A673 (cell line): ENCODE measurements around the gene C3orf22. TPM values are rescaled to one million over a fixed set of nuclear protein-coding genes. Genes with fewer than 3 reads are reported as not detected.

Experiments used
- BruUV-seq: library from RNA; stranded (reverse); fragments of 400-500 nt; replicated peaks from 2 replicates; lab custom pipeline; 2021; lab: Mats Ljungman, UMichigan
- CTCF ChIA-PET: fragments of 300-600 bp; sonication (Branson Sonifier 250); formaldehyde crosslinking; loops from one replicate; lab custom pipeline; 2022; ENCODE audit warnings: antibody characterized with exemption; lab: Charles Lee
- POLR2A ChIA-PET: fragments of 300-600 bp; sonication (Branson Sonifier 250); formaldehyde crosslinking; loops from one replicate; lab custom pipeline; 2022; ENCODE audit warnings: antibody characterized with exemption; ENCODE audit not compliant: low non-redundant PET; lab: Charles Lee
- DNase-seq: peaks from one replicate; pipeline ENCODE4 v3.0.0-alpha.2; 2015; ENCODE audit warnings: low spot score
- H3K27ac ChIP-seq: fragments of 200-600 bp; sonication (generic); 2 replicates; pipeline ENCODE4 v1.5.1; 2016; ENCODE audit warnings: mixed run types, low read depth, mild to moderate bottlenecking, mixed read lengths, antibody characterized with exemption, low read length; ENCODE audit not compliant: poor library complexity, severe bottlenecking
- H3K27me3 ChIP-seq: fragments of 200-600 bp; sonication (generic); replicated peaks from 2 replicates; pipeline ENCODE4 v1.6.1; 2017; ENCODE audit warnings: mixed run types, low read depth, mild to moderate bottlenecking, mixed read lengths, antibody characterized with exemption, low read length; ENCODE audit not compliant: insufficient read depth, poor library complexity
- H3K36me3 ChIP-seq: fragments of 200-600 bp; sonication (generic); 2 replicates; pipeline ENCODE4 v1.6.1; 2016; ENCODE audit warnings: mixed run types, mild to moderate bottlenecking, mixed read lengths, antibody characterized with exemption, low read length; ENCODE audit not compliant: insufficient read depth, poor library complexity, severe bottlenecking
- H3K4me1 ChIP-seq: fragments of 200-600 bp; sonication (generic); 2 replicates; pipeline ENCODE4 v1.6.1; 2017; ENCODE audit warnings: mixed run types, mild to moderate bottlenecking, mixed read lengths, antibody characterized with exemption, low read length; ENCODE audit not compliant: insufficient read depth, poor library complexity, severe bottlenecking
- H3K4me3 ChIP-seq: fragments of 200-600 bp; sonication (generic); 2 replicates; pipeline ENCODE4 v1.5.1; 2016; ENCODE audit warnings: low read depth, mixed run types, mild to moderate bottlenecking, mixed read lengths, low read length; ENCODE audit not compliant: poor library complexity, severe bottlenecking
- H3K9me3 ChIP-seq: fragments of 200-600 bp; sonication (generic); 2 replicates; pipeline ENCODE4 v1.6.1; 2016; ENCODE audit warnings: mixed run types, low read depth, mild to moderate bottlenecking, mixed read lengths, antibody characterized with exemption, low read length; ENCODE audit not compliant: poor library complexity, severe bottlenecking
- EZH2 ChIP-seq: fragments of 200-600 bp; sonication (generic); IDR thresholded peaks from 2 replicates; pipeline ENCODE4 v1.6.1; 2017; ENCODE audit warnings: borderline replicate concordance, low read depth, mild to moderate bottlenecking, mixed read lengths, antibody characterized with exemption, low read length; ENCODE audit not compliant: poor library complexity, severe bottlenecking
- intact Hi-C: fragments of 100-400 bp; cut with micrococcal nuclease; formaldehyde crosslinking; loops from one replicate; pipeline ENCODE4 v1.10.0; 2022; ENCODE audit not compliant: unreplicated experiment
- total RNA-seq: library from RNA; stranded (reverse); gene quantifications from 2 replicates; pipeline ENCODE4 v1.2.3, GENCODE V29; 2021
- TF ChIP-seq, protein P1 (sequence below): fragments of 300-800, 200-600 bp; sonication (generic); conservative IDR thresholded peaks from 2 replicates; pipeline ENCODE4 v1.5.1; 2017; ENCODE audit warnings: low read depth, mild to moderate bottlenecking, antibody characterized with exemption, low read length, moderate library complexity, mixed read lengths

C3orf22 gene
- total RNA-seq, 1 experiment from 2014 or later = not detected

DNA sequence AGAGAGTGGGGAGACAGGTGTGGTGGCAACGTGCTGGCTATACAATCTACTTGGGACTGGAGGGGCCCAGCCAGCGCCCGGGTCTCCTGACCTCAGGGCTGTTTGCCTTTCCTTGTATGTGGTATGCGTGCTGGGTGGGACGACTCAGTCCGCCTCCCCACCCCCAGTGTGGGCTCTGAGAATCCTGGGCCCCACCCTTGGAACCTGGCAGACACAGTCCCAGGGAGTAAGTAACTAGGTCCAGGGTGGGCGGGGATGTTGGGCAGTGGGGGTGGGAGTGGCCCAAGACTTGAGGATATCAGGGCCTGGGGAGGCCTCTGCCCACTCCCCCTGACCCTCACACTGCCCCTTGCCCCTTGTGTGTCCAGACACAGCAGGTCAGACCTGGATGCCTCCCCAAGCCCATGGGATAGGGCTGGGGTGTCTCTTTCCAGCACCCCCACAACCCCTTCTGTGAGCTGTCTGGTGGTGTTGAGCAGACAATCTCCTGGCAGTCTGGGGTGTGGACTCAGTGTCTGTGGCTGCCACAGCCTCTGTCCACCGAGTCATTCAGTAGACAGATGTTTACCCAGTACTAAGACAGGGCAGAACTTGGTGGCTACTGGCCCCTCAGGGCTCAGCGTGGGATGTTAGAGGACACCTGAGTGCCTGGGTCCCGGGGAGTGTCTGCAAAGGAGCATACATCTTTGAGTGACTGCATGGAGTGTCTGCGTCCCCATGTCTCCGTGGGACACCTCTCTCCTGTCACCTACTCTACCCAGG is 33.5 kb downstream of the C3orf22 start:
- no TSS peak for BruUV-seq
- no peak for DNase-seq
- Histone ChIP-seq H3K27ac (no peak overlapping the region), H3K4me3 (no peak overlapping the region), H3K27me3 (peaks cover 6% of the 10 kb centered on the region), H3K9me3 (no peaks in the 10 kb centered on the region), H3K4me1 (peaks cover 14% of the 10 kb centered on the region), H3K36me3 (no peaks in the 10 kb centered on the region)
- intact Hi-C loops = loop anchor here (10.0 kb wide), 1 partner anchor 130 kb away; the partner anchor contains the start of gene TXNRD3
- TF ChIP-seq, protein P1, sequence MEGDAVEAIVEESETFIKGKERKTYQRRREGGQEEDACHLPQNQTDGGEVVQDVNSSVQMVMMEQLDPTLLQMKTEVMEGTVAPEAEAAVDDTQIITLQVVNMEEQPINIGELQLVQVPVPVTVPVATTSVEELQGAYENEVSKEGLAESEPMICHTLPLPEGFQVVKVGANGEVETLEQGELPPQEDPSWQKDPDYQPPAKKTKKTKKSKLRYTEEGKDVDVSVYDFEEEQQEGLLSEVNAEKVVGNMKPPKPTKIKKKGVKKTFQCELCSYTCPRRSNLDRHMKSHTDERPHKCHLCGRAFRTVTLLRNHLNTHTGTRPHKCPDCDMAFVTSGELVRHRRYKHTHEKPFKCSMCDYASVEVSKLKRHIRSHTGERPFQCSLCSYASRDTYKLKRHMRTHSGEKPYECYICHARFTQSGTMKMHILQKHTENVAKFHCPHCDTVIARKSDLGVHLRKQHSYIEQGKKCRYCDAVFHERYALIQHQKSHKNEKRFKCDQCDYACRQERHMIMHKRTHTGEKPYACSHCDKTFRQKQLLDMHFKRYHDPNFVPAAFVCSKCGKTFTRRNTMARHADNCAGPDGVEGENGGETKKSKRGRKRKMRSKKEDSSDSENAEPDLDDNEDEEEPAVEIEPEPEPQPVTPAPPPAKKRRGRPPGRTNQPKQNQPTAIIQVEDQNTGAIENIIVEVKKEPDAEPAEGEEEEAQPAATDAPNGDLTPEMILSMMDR = no peak
- no peak for TF ChIP-seq EZH2
- POLR2A ChIA-PET = no interaction called here
- CTCF ChIA-PET = no interaction called here

DNA sequence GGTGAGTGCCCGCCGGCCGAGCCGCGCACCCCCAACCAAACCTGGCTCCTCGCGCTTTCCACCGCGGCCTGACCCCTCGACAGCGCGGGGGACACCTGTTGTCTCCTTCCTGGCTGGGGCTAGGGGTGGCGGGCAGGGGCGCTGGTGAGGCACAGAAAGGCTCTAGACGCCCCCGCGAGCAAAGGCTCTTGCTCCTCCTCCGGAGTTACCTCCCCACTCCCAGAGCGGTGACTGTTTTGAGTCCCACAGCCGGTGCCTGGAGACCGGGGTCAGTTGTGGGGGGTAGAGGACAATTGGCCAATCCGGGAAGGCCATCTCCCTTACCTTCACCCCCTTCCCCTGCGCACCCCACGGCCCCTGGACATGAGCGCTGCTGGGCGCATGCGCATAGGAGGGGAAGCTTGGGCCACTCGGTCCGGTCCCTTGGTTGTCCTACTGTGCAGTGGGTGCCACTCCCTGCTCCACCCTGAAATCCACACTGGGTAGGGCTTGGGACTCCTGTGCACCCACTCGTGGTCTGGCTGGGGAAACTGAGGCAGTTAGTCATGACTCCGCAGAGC is 34.2 kb downstream of the C3orf22 start:
- no peak overlapping the region for H3K27ac ChIP-seq
- DNase-seq = peak; percentile 48
- H3K36me3 ChIP-seq = no peaks in the 10 kb centered on the region
- peaks cover 6% of the 10 kb centered on the region for H3K27me3 ChIP-seq
- H3K4me1 ChIP-seq = peaks cover 7% of the 10 kb centered on the region
- intact Hi-C loops = loop anchor here (5.0 to 10.0 kb wide), 3 partner anchors 130 to 1023 kb away; partner anchors contain the start of gene TXNRD3
- TF ChIP-seq, protein P1 = peak; percentile 21; the same call in 1 of the 2 replicates
- no peak for TF ChIP-seq EZH2
- BruUV-seq = no TSS peak
- CTCF ChIA-PET = no interaction called here
- peak overlapping the region; percentile 55 for H3K4me3 ChIP-seq
- H3K9me3 ChIP-seq = no peaks in the 10 kb centered on the region
- POLR2A ChIA-PET = no interaction called here

DNA sequence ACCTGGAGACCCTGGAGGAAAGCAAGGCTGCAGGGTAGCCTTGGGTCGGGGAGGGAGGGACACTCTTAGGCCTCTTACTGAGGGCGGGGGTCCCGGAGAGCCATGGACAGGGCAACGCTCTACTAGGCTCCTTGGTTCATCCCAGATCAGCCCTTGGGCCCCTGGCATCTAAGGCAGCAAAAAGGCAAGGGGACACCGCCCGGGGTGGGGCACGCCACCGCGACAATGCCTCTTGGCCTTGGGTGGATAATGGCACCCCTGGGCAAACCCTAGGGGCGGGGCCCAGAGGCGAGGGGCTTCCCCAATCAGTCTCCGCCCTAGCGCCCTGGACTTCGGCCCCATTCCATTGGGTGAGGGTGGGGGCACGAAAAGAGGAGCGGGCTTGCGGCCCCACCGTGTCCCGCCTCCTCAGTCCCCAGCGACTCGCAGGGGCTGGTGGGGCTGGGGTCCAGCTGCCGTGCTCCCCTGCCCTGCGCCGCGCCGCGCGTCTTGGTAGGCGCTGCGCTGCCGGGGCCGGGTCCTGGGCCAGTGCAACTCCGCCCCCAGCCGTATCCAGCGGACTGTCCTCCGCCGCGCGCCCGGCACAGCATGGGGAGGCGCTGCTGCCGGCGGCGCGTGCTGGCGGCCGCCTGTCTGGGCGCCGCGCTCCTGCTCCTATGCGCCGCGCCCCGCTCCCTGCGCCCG is 34.8 kb downstream of the C3orf22 start, which contains the start of gene CHST13:
TSS of gene CHST13 (plus strand) at position 411 of the 684 bp plus-strand sequence. CDS start at position 589, 178 bp downstream.
- POLR2A ChIA-PET = no interaction called here

More for the DNA sequence above, 34.8 kb downstream of the C3orf22 start, which contains the start of gene CHST13:
- H3K27ac ChIP-seq = no peak within 1 kb of the TSS
- H3K27me3 ChIP-seq = peaks cover 6% of the 10 kb centered on the region
- CTCF ChIA-PET = no interaction called here
- TF ChIP-seq, protein P1 = no peak
- TF ChIP-seq EZH2 = no peak
- no peaks in the 10 kb centered on the region for H3K36me3 ChIP-seq
- BruUV-seq = no TSS peak
- no peaks in the 10 kb centered on the region for H3K9me3 ChIP-seq
- H3K4me1 ChIP-seq = peaks cover 6% of the 10 kb centered on the region
- intact Hi-C loops = loop anchor here (5.0 to 10.0 kb wide), 3 partner anchors 131 to 1023 kb away; partner anchors contain the start of gene TXNRD3
- H3K4me3 ChIP-seq = peak within 1 kb of the TSS; percentile 55
- DNase-seq = peak; percentile 62
